ENCODE data around the gene FBXL16.
"Not testable (repeated sequence)": the region's sequence is repeated elsewhere in the genome, so short reads cannot be mapped to it uniquely, and the experiment has no call there.

Gene FBXL16

GRCh38 chr16:723695-724094, 18.1 kb upstream of the FBXL16 start:
- no peak for DNase-seq (ENCODE audit: low read depth in 2 of 2)

- DNase-seq (ENCODE audit: low read depth in 2 of 2), result no peak
These were observed 17.4 kb upstream of the FBXL16 start for GRCh38 chr16:722835-723633.

- no peak for DNase-seq (ENCODE audit: low read depth in 2 of 2)
These were observed 16.4 kb upstream of the FBXL16 start for GRCh38 chr16:721765-722540.

GRCh38 chr16:720990-721764, 15.6 kb upstream of the FBXL16 start, which contains the start of gene ANTKMT:
Gene ANTKMT, plus strand, starts transcription at chr16:721146. Its CDS starts 129 bp downstream, at chr16:721275.
- peak in 1 of 2 donors; percentile 53 for DNase-seq (ENCODE audit: low read depth in 2 of 2)

GRCh38 chr16:720447-720989, 14.9 kb upstream of the FBXL16 start:
- no peak for DNase-seq (ENCODE audit: low read depth in 2 of 2)

GRCh38 chr16:719815-720446, 14.3 kb upstream of the FBXL16 start:
- no peak for DNase-seq (ENCODE audit: low read depth in 2 of 2)

GRCh38 chr16:718922-719321, 13.3 kb upstream of the FBXL16 start:
- DNase-seq (ENCODE audit: low read depth in 2 of 2), result no peak

GRCh38 chr16:718389-718788, 12.8 kb upstream of the FBXL16 start:
- no peak for DNase-seq (ENCODE audit: low read depth in 2 of 2)

GRCh38 chr16:717450-718245, 12.0 kb upstream of the FBXL16 start:
- DNase-seq (ENCODE audit: low read depth in 2 of 2), result no peak

- no peak for DNase-seq (ENCODE audit: low read depth in 2 of 2)
These were observed 11.2 kb upstream of the FBXL16 start for GRCh38 chr16:716768-717325.

GRCh38 chr16:716200-716568, 10.6 kb upstream of the FBXL16 start:
- no peak for DNase-seq (ENCODE audit: low read depth in 2 of 2)

GRCh38 chr16:715477-716199, 10.0 kb upstream of the FBXL16 start:
- DNase-seq (ENCODE audit: low read depth in 2 of 2), result no peak

GRCh38 chr16:714558-715476, 9.2 kb upstream of the FBXL16 start, which contains the start of gene METRN:
Gene METRN, plus strand, starts transcription at chr16:715118. Its CDS starts 172 bp downstream, at chr16:715290.
- DNase-seq (ENCODE audit: low read depth in 2 of 2), result peak; percentile 79 to 81

GRCh38 chr16:714079-714478, 8.5 kb upstream of the FBXL16 start:
- DNase-seq (ENCODE audit: low read depth in 2 of 2), result no peak

- DNase-seq (ENCODE audit: low read depth in 2 of 2), result not testable (repeated sequence)
These were observed 7.2 kb upstream of the FBXL16 start for GRCh38 chr16:712740-713250.

- DNase-seq (ENCODE audit: low read depth in 2 of 2), result peak; percentile 60 to 67
These were observed 6.1 kb upstream of the FBXL16 start for GRCh38 chr16:711548-712320.

GRCh38 chr16:711084-711483, 5.5 kb upstream of the FBXL16 start:
- no peak for DNase-seq (ENCODE audit: low read depth in 2 of 2)

All from stimulated activated CD8-positive, alpha-beta memory T cell treated with anti-CD3 and anti-CD28 coated beads, Interleukin-2, amount 100 ng/mL, for 1 hour (primary cell).